ENCODE measurements around the gene OR9A2. TPM values are rescaled to one million over a fixed set of nuclear protein-coding genes. Genes with fewer than 3 reads are reported as not detected.

The OR9A2 gene
- total and polyA plus RNA-seq, 4 donors, result 0.08 TPM; not detected in 3

- Histone ChIP-seq H3K4me3 (ENCODE audit: low read depth in 1 of 3, low read length in 3 of 3) (no peak overlapping the region), H3K4me1 (ENCODE audit: control insufficient read depth in 4 of 4, insufficient read depth in 4 of 4, low read length in 3 of 4) (peaks cover 0 to 3% (median 0%) of the 10 kb centered on the region in 4 donors), H3K9ac (ENCODE audit: low read depth in 1 of 2, low read length in 2 of 2) (no peak overlapping the region), H3K27me3 (ENCODE audit: control insufficient read depth in 4 of 4, insufficient read depth in 4 of 4, low read length in 3 of 4) (peaks cover 0 to 3% (median 0%) of the 10 kb centered on the region in 4 donors), H3K27ac (ENCODE audit: low read depth in 1 of 2, low read length in 2 of 2) (no peak overlapping the region), H3K9me3 (ENCODE audit: control insufficient read depth in 4 of 4, low read length in 3 of 4) (no peaks in the 10 kb centered on the region), H3K36me3 (ENCODE audit: control insufficient read depth in 4 of 4, insufficient read depth in 3 of 4, low read depth in 1 of 4, low read length in 3 of 4) (no peaks in the 10 kb centered on the region)
- TF ChIP-seq GABPA (IDR thresholded peaks at IDR 0.05 in 1 of 2, conservative IDR thresholded peaks at IDR 0.05 in 1 of 2) (no peak), RXRA (IDR thresholded peaks at IDR 0.05) (no peak), ATF3 (IDR thresholded peaks at IDR 0.05) (no peak), SP1 (IDR thresholded peaks at IDR 0.05) (no peak), HNF4G (IDR thresholded peaks at IDR 0.05) (no peak), EGR1 (IDR thresholded peaks at IDR 0.05; ENCODE audit: low read depth in 2 of 2) (no peak), FOXA2 (IDR thresholded peaks at IDR 0.05) (no peak), HNF4A (conservative IDR thresholded peaks at IDR 0.05) (no peak)
- TF ChIP-seq, protein P1, sequence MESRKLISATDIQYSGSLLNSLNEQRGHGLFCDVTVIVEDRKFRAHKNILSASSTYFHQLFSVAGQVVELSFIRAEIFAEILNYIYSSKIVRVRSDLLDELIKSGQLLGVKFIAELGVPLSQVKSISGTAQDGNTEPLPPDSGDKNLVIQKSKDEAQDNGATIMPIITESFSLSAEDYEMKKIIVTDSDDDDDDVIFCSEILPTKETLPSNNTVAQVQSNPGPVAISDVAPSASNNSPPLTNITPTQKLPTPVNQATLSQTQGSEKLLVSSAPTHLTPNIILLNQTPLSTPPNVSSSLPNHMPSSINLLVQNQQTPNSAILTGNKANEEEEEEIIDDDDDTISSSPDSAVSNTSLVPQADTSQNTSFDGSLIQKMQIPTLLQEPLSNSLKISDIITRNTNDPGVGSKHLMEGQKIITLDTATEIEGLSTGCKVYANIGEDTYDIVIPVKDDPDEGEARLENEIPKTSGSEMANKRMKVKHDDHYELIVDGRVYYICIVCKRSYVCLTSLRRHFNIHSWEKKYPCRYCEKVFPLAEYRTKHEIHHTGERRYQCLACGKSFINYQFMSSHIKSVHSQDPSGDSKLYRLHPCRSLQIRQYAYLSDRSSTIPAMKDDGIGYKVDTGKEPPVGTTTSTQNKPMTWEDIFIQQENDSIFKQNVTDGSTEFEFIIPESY (IDR thresholded peaks at IDR 0.05), result no peak
- DNase-seq (ENCODE audit: low spot score), result no peak
- WGBS, result 90% methylated on average over 7 of the region's 7 CpGs
These were observed 14.9 kb downstream of the OR9A2 start for GRCh38 chr7:143012001-143012400.

DNA sequence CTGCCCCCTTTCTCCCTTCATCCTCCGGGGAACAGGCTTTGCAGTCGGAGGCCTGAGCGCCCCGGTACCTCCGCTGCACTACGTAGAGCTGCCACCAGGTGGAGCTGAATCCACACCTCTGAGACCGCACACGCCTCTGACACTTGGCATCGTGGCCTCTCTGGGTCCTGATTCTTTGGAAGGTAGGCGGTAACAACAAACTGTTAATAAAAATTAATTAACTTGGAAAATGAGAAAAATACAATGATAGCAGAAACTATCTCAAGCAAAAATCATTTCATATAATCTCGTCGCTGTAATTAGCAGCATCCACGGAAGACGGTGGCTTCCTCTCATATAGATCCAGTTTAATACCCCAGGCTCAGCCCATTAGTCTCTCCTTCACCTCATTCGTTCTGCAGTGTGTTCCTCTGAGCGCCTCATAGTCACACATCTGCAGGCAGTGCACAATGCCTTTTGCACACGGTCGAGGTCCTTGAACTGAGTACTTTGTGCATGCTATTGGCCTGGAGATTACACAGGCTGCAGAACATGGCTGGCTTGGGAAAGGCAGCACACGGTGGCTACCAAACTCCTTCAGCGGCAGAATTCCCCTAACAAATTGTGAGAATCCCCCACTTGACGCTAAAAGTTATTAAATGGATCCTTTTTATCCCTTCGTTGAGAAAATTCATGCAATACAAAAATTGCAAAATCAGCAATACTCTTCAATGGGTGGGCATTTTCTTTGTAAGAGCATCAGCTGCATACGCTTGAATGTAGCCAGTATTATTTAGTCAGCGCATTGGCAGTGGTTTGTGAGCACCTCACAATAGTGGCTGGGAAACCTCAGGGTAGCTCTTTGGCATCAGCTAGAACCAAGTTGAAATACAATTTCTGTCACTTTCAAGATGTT is 18.7 kb downstream of the OR9A2 start:
- Histone ChIP-seq H3K27me3 (ENCODE audit: control insufficient read depth in 4 of 4, insufficient read depth in 4 of 4, low read length in 3 of 4) (peaks cover 0 to 3% (median 0%) of the 10 kb centered on the region in 4 donors), H3K4me1 (ENCODE audit: control insufficient read depth in 4 of 4, insufficient read depth in 4 of 4, low read length in 3 of 4) (peaks cover 0 to 5% (median 1%) of the 10 kb centered on the region in 4 donors), H3K9ac (ENCODE audit: low read depth in 1 of 2, low read length in 2 of 2) (no peak overlapping the region), H3K27ac (ENCODE audit: low read depth in 1 of 2, low read length in 2 of 2) (no peak overlapping the region), H3K36me3 (ENCODE audit: control insufficient read depth in 4 of 4, insufficient read depth in 3 of 4, low read depth in 1 of 4, low read length in 3 of 4) (no peaks in the 10 kb centered on the region), H3K9me3 (ENCODE audit: control insufficient read depth in 4 of 4, low read length in 3 of 4) (no peaks in the 10 kb centered on the region), H3K4me3 (ENCODE audit: low read depth in 1 of 3, low read length in 3 of 3) (no peak overlapping the region)
- DNase-seq (ENCODE audit: low spot score), result peak; percentile 87
- TF ChIP-seq RAD21 (IDR thresholded peaks at IDR 0.05), result peak; percentile 99
- no peak for TF ChIP-seq MAX (IDR thresholded peaks at IDR 0.05)
- TF ChIP-seq, protein P2, sequence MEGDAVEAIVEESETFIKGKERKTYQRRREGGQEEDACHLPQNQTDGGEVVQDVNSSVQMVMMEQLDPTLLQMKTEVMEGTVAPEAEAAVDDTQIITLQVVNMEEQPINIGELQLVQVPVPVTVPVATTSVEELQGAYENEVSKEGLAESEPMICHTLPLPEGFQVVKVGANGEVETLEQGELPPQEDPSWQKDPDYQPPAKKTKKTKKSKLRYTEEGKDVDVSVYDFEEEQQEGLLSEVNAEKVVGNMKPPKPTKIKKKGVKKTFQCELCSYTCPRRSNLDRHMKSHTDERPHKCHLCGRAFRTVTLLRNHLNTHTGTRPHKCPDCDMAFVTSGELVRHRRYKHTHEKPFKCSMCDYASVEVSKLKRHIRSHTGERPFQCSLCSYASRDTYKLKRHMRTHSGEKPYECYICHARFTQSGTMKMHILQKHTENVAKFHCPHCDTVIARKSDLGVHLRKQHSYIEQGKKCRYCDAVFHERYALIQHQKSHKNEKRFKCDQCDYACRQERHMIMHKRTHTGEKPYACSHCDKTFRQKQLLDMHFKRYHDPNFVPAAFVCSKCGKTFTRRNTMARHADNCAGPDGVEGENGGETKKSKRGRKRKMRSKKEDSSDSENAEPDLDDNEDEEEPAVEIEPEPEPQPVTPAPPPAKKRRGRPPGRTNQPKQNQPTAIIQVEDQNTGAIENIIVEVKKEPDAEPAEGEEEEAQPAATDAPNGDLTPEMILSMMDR (IDR thresholded peaks at IDR 0.05; ENCODE audit: low read depth, low read length, missing input control), result peak; percentile 96
- 38% methylated on average over 24 of the region's 24 CpGs for WGBS

Measured in liver (tissue), 9 donors.